NT2/D1 (cell line): ENCODE measurements around the gene CTRL.
"Not testable (repeated sequence)": the region's sequence is repeated elsewhere in the genome, so short reads cannot be mapped to it uniquely, and the experiment has no call there.

ENCODE experiments used
- DNase-seq: peaks from one replicate; pipeline ENCODE4 v3.0.0-alpha.2; 2011; ENCODE audit warnings: low read depth, low spot score
- H3K27me3 ChIP-seq: 2 replicates; pipeline ENCODE4 v1.6.0; 2011; ENCODE audit warnings: mild to moderate bottlenecking; ENCODE audit not compliant: insufficient read length, insufficient read depth
- H3K36me3 ChIP-seq: 2 replicates; pipeline ENCODE4 v1.6.1; 2011; ENCODE audit warnings: mild to moderate bottlenecking, low read length, mixed read lengths; ENCODE audit not compliant: insufficient read depth, insufficient read length
- H3K4me1 ChIP-seq: 2 replicates; pipeline ENCODE4 v1.5.1; 2011; ENCODE audit not compliant: insufficient read depth, insufficient read length
- H3K4me3 ChIP-seq: 2 replicates; pipeline ENCODE4 v1.5.1; 2011; ENCODE audit warnings: low read depth; ENCODE audit not compliant: insufficient read length
- H3K9ac ChIP-seq: 2 replicates; pipeline ENCODE4 v1.6.0; 2011; ENCODE audit warnings: low read depth; ENCODE audit not compliant: insufficient read length
- H3K9me3 ChIP-seq: 2 replicates; pipeline ENCODE4 v1.5.1; 2011; ENCODE audit warnings: mild to moderate bottlenecking, low read length; ENCODE audit not compliant: insufficient read depth
- SUZ12 ChIP-seq: IDR thresholded peaks from 2 replicates; pipeline ENCODE4 v1.6.1; 2011; ENCODE audit not compliant: insufficient read length, insufficient read depth; ENCODE audit errors: extremely low read depth
- YY1 ChIP-seq: IDR thresholded peaks from 2 replicates; pipeline ENCODE4 v1.6.1; 2011; ENCODE audit not compliant: insufficient read length, insufficient read depth
- ZNF274 ChIP-seq: IDR thresholded peaks from 2 replicates; pipeline ENCODE4 v1.6.1; 2011; ENCODE audit warnings: mild to moderate bottlenecking, low read depth, low read length

Gene CTRL

GRCh38 chr16:67939507-67940445 lies 8.1 kb upstream of the CTRL start:
- Histone ChIP-seq H3K9ac (no peak overlapping the region), H3K36me3 (peaks cover 60% of the 10 kb centered on the region), H3K4me1 (peaks cover 16% of the 10 kb centered on the region), H3K27me3 (no peaks in the 10 kb centered on the region), H3K4me3 (no peak overlapping the region), H3K9me3 (no peaks in the 10 kb centered on the region)
- TF ChIP-seq SUZ12 (no peak), YY1 (no peak), ZNF274 (no peak)
- no peak for DNase-seq

- H3K9me3 ChIP-seq, H3K4me3 ChIP-seq, H3K27me3 ChIP-seq, H3K9ac ChIP-seq, DNase-seq: not testable (repeated sequence)
- Histone ChIP-seq H3K4me1 (peaks cover 13% of the 10 kb centered on the region), H3K36me3 (peaks cover 49% of the 10 kb centered on the region)
Observed at GRCh38 chr16:67937713-67938112, 6.1 kb upstream of the CTRL start.

- Histone ChIP-seq H3K36me3 (peaks cover 48% of the 10 kb centered on the region), H3K9me3 (no peaks in the 10 kb centered on the region), H3K27me3 (no peaks in the 10 kb centered on the region), H3K9ac (peak overlapping the region; percentile 89), H3K4me3 (peak overlapping the region; percentile 95), H3K4me1 (peaks cover 11% of the 10 kb centered on the region)
- DNase-seq = no peak
- TF ChIP-seq ZNF274 (no peak), YY1 (no peak), SUZ12 (no peak)
Observed at GRCh38 chr16:67936880-67937605, 5.4 kb upstream of the CTRL start.

- Histone ChIP-seq H3K27me3 (no peaks in the 10 kb centered on the region), H3K9me3 (no peaks in the 10 kb centered on the region), H3K4me1 (peaks cover 15% of the 10 kb centered on the region), H3K9ac (peak within 1 kb of the TSS; percentile 89), H3K4me3 (peak within 1 kb of the TSS; percentile 95), H3K36me3 (peaks cover 48% of the 10 kb centered on the region)
- DNase-seq = no peak
- TF ChIP-seq ZNF274 = no peak
- no peak for TF ChIP-seq YY1
- no peak for TF ChIP-seq SUZ12
Observed at GRCh38 chr16:67936124-67936879, 4.6 kb upstream of the CTRL start, which contains the start of gene PSMB10. PSMB10 (minus strand) TSS chr16:67936850; CDS start chr16:67936749, 101 bp downstream.

- Histone ChIP-seq H3K27me3 (no peaks in the 10 kb centered on the region), H3K4me3 (peak overlapping the region; percentile 95), H3K4me1 (peaks cover 15% of the 10 kb centered on the region), H3K9ac (peak overlapping the region; percentile 97), H3K36me3 (peaks cover 48% of the 10 kb centered on the region), H3K9me3 (no peaks in the 10 kb centered on the region)
- peak; percentile 22 for TF ChIP-seq YY1
- no peak for TF ChIP-seq SUZ12
- peak; percentile 95 for DNase-seq
Observed at GRCh38 chr16:67935402-67936123, 3.9 kb upstream of the CTRL start.

GRCh38 chr16:67935101-67935401 lies 3.4 kb upstream of the CTRL start:
- peaks cover 48% of the 10 kb centered on the region for H3K36me3 ChIP-seq
- DNase-seq = no peak
- peak overlapping the region; percentile 95 for H3K4me3 ChIP-seq
- H3K27me3 ChIP-seq = no peaks in the 10 kb centered on the region
- TF ChIP-seq SUZ12 = no peak
- no peaks in the 10 kb centered on the region for H3K9me3 ChIP-seq
- H3K4me1 ChIP-seq = peaks cover 15% of the 10 kb centered on the region
- H3K9ac ChIP-seq = peak overlapping the region; percentile 97
